ENCODE measurements around the gene EIF2D. TPM values are rescaled to one million over a fixed set of nuclear protein-coding genes. Genes with fewer than 3 reads are reported as not detected.

EIF2D gene
- total and polyA plus RNA-seq, 2 experiments from 2014 or later = 45.7 to 67.2 TPM

DNA sequence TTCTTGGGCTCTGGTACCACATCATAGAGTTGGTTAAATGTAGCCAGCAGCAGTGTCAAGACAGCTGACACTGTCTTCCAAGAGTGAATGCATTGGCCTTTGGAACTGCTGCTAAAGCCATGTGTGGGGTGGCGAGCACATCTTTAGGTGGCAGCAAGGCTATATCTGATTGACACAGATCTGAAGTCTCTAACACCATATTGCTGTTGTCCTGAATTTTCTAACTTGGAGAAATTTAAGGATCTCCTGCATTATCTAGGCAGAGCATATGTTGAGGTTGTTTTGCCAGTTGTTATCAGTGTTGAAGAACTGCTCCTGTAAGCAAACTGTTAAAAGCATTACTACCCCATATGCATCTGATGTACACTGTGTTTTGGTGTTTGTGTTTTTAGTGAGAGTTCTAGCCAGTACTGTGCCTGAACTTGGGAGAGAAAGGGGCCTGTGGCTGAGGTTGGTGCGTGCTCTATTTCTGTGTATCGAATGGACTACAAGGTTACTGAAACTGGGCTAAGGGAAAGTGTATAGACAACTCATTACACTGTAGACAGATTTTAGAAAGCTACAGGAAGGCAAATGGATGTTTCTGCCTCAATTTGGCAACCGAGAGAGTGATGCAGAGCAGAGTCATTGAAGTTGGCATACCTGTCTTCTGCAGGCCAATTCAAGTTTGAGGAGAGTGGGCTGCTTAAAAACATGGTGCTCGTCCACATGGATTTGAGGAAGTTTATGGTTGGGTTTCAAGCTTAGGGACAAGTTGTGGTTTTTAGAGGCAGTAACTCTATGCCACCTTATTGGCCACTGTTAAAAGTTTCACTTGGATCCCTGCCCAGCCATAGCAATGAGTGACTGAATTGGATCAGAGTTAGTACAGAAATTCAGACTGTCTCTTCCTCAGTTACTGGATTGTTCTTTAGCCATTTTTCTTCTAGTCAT, 40.0 kb upstream of the EIF2D start:
- Histone ChIP-seq H3K27me3 (no peaks in the 10 kb centered on the region), H3K4me1 (ENCODE audit: low read depth) (no peaks in the 10 kb centered on the region), H3K36me3 (peaks cover 14% of the 10 kb centered on the region), H3K9me3 (ENCODE audit: low read depth) (no peaks in the 10 kb centered on the region), H3K27ac (no peak overlapping the region), H3K4me3 (no peak overlapping the region)
- TF ChIP-seq CTCF (IDR thresholded peaks at IDR 0.05; ENCODE audit: low read depth, low read length) = no peak
- no peak for DNase-seq (ENCODE audit: low read depth in 1 of 2, low spot score in 1 of 2)

GRCh38 chr1:206651014-206651413, 38.7 kb upstream of the EIF2D start:
- Histone ChIP-seq H3K27ac (no peak overlapping the region), H3K4me1 (ENCODE audit: low read depth) (no peaks in the 10 kb centered on the region), H3K4me3 (no peak overlapping the region), H3K27me3 (no peaks in the 10 kb centered on the region), H3K9me3 (ENCODE audit: low read depth) (no peaks in the 10 kb centered on the region), H3K36me3 (peaks cover 14% of the 10 kb centered on the region)
- no peak for TF ChIP-seq CTCF (IDR thresholded peaks at IDR 0.05; ENCODE audit: low read depth, low read length)
- no peak for DNase-seq (ENCODE audit: low read depth in 1 of 2, low spot score in 1 of 2)

- Histone ChIP-seq H3K9me3 (ENCODE audit: low read depth) (no peaks in the 10 kb centered on the region), H3K36me3 (peaks cover 14% of the 10 kb centered on the region), H3K27me3 (no peaks in the 10 kb centered on the region), H3K27ac (no peak overlapping the region), H3K4me3 (no peak overlapping the region), H3K4me1 (ENCODE audit: low read depth) (no peaks in the 10 kb centered on the region)
- no peak for TF ChIP-seq CTCF (IDR thresholded peaks at IDR 0.05; ENCODE audit: low read depth, low read length)
- DNase-seq (ENCODE audit: low read depth in 1 of 2, low spot score in 1 of 2) = no peak
Measured at GRCh38 chr1:206649261-206649921, 37.1 kb upstream of the EIF2D start.

DNA sequence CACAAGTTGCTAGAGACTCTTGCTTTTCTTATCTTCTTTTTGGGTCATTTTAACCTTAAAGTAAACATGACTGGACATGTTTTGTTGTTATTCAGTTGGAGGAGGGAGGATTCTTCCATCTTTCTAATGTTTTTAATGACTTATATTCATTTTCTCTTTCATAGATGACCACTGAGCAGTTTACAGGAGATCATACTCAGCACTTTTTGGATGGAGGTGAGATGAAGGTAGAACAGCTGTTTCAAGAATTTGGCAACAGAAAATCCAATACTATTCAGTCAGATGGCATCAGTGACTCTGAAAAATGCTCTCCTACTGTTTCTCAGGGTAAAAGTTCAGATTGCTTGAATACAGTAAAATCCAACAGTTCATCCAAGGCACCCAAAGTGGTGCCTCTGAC, 35.0 kb upstream of the EIF2D start:
- H3K36me3 ChIP-seq = peaks cover 14% of the 10 kb centered on the region
- no peaks in the 10 kb centered on the region for H3K9me3 ChIP-seq (ENCODE audit: low read depth)
- DNase-seq (ENCODE audit: low read depth in 1 of 2, low spot score in 1 of 2) = no peak
- no peaks in the 10 kb centered on the region for H3K4me1 ChIP-seq (ENCODE audit: low read depth)
- no peaks in the 10 kb centered on the region for H3K27me3 ChIP-seq
- no peak overlapping the region for H3K4me3 ChIP-seq
- no peak for TF ChIP-seq CTCF (IDR thresholded peaks at IDR 0.05; ENCODE audit: low read depth, low read length)
- no peak overlapping the region for H3K27ac ChIP-seq

- no peak for TF ChIP-seq CTCF (IDR thresholded peaks at IDR 0.05; ENCODE audit: low read depth, low read length)
Measured at GRCh38 chr1:206646504-206646903, 34.2 kb upstream of the EIF2D start.

More at GRCh38 chr1:206646504-206646903, 34.2 kb upstream of the EIF2D start:
- Histone ChIP-seq H3K36me3 (peaks cover 14% of the 10 kb centered on the region), H3K4me3 (no peak overlapping the region), H3K4me1 (ENCODE audit: low read depth) (no peaks in the 10 kb centered on the region), H3K27ac (no peak overlapping the region), H3K9me3 (ENCODE audit: low read depth) (no peaks in the 10 kb centered on the region), H3K27me3 (no peaks in the 10 kb centered on the region)
- no peak for DNase-seq (ENCODE audit: low read depth in 1 of 2, low spot score in 1 of 2)

Data from cardiac muscle cell (in vitro differentiated cells and primary cell).